ENCODE measurements around the gene MRPL33.
"Not testable (repeated sequence)": the region's sequence is repeated elsewhere in the genome, so short reads cannot be mapped to it uniquely, and the experiment has no call there.

The MRPL33 gene

DNA sequence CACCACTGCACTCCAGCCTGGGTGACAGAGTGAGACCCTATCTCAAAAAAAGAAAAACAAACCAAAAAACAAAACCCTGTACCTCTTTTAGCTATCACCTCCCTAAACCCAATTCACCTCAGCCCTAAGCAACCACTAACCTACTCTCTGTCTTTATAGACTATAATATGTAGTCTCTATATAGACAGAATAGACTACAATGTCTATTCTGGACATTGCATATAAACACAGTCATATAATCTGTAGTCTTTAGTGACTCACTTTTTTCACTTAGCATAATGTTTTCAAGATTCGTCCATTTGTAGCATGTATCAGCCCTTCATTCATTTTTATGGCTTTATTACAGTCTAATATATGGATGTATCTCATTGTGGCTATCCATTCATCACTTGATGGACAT, 37.2 kb upstream of the MRPL33 start:
- Histone ChIP-seq H3K9ac (ENCODE audit: low read length) (no peak overlapping the region), H3K4me3 (ENCODE audit: low read length) (no peak overlapping the region), H3K4me1 (ENCODE audit: control insufficient read depth, insufficient read depth, low read length) (peaks cover 8% of the 10 kb centered on the region), H3K36me3 (ENCODE audit: control insufficient read depth, insufficient read depth, low read length) (no peaks in the 10 kb centered on the region), H3K27me3 (ENCODE audit: control insufficient read depth, insufficient read depth, low read length) (no peaks in the 10 kb centered on the region), H3K27ac (ENCODE audit: low read depth, low read length) (no peak overlapping the region)

DNA sequence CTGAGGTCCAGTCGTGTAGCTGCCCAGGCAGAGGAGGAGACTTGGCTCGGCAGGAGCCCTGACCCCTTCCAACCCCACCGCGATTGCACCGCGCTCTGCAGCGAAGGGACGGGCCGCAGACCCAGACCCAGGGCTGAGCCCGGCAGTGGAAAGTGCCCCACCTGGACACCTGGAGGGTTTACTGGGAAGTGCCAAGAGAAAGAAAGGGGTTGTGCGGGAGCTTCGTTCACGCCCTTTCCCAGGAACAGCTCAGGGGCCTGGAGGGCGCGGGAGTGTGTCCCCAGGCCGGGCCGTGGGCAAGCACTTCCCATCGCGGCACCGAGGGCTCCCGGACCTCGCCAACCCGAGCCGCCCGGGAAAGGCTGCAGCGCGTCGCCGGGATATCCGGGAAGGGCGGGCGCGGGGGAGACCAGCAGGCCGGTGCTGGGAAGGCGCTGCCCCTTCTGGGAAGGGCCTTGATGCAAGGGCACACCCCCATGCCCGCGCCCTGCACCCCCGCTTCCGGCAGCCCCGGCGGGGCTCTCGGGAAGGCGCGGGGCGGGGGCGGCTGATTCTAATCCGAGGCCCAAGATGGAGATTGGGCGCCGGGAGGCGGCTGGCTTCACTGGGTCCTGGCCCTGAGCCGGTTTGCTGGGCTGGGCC, 36.1 kb upstream of the MRPL33 start:
- Histone ChIP-seq H3K27ac (ENCODE audit: low read depth, low read length) (peak overlapping the region; percentile 83), H3K4me1 (ENCODE audit: control insufficient read depth, insufficient read depth, low read length) (peaks cover 8% of the 10 kb centered on the region), H3K27me3 (ENCODE audit: control insufficient read depth, insufficient read depth, low read length) (no peaks in the 10 kb centered on the region), H3K36me3 (ENCODE audit: control insufficient read depth, insufficient read depth, low read length) (no peaks in the 10 kb centered on the region), H3K9ac (ENCODE audit: low read length) (peak overlapping the region; percentile 65), H3K4me3 (ENCODE audit: low read length) (peak overlapping the region; percentile 82)

DNA sequence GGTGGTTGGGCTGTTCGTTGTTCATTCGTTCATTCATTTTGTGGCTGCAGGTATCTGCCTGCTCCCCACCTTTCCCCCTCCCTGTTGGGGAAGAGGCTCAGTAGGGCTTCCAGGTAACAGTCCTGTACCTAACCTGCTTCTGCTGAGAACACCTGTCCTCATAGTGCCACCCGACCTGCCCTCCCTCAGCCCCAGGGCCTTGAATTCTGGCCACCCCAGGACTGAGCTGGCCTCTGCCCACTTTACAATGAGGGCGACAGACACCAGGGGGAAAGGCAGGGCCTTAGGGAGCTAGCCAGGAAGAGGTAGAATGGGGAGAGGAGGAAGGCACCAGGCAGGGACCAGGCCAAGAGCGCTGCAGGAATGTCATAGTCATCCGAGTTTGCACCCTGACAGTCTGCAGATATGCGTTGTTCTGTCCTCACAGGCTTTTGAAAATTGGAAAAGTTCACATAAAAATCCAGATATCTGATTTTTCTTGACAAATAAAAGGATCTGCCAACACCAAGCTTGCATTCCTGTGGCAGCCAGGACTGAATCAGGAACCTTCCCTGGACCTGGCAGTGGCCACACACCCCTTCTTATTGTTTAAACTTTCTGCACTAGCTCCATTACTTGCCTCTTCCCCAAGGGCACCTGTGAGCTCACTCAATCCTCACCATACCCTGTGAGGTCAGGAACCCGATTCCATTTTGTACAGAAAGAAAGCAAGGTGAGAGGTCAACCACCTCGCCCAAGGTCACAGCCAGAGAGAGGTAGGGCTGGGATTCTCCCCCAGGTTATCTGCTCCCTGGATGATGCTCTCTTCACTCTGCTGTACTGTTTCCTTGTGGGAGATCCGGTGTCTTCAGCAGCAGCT, 35.3 kb upstream of the MRPL33 start:
- Histone ChIP-seq H3K27ac (ENCODE audit: low read depth, low read length) (peak overlapping the region; percentile 81), H3K27me3 (ENCODE audit: control insufficient read depth, insufficient read depth, low read length) (no peaks in the 10 kb centered on the region), H3K4me3 (ENCODE audit: low read length) (peak overlapping the region; percentile 82), H3K4me1 (ENCODE audit: control insufficient read depth, insufficient read depth, low read length) (peaks cover 8% of the 10 kb centered on the region), H3K36me3 (ENCODE audit: control insufficient read depth, insufficient read depth, low read length) (no peaks in the 10 kb centered on the region), H3K9ac (ENCODE audit: low read length) (no peak overlapping the region)

DNA sequence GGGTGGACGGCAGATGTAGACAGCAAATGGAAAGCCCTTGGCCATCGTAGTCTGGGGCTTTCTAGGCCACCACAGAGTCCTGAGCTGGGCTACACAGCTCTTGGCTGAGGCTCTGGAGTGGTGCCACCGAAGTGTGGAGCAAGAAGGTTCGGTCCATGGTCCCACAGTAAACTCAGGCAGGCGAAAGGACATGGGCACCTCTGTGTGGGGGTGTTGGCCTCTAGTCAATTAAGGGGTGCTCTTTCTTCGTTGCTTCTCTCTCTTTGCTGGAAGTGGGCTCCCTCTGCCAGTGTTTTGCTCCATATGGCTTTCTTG, 34.7 kb upstream of the MRPL33 start:
- Histone ChIP-seq H3K4me3 (ENCODE audit: low read length) (no peak overlapping the region), H3K27ac (ENCODE audit: low read depth, low read length) (no peak overlapping the region), H3K4me1 (ENCODE audit: control insufficient read depth, insufficient read depth, low read length) (peaks cover 8% of the 10 kb centered on the region), H3K36me3 (ENCODE audit: control insufficient read depth, insufficient read depth, low read length) (no peaks in the 10 kb centered on the region), H3K9ac (ENCODE audit: low read length) (no peak overlapping the region), H3K27me3 (ENCODE audit: control insufficient read depth, insufficient read depth, low read length) (no peaks in the 10 kb centered on the region)

DNA sequence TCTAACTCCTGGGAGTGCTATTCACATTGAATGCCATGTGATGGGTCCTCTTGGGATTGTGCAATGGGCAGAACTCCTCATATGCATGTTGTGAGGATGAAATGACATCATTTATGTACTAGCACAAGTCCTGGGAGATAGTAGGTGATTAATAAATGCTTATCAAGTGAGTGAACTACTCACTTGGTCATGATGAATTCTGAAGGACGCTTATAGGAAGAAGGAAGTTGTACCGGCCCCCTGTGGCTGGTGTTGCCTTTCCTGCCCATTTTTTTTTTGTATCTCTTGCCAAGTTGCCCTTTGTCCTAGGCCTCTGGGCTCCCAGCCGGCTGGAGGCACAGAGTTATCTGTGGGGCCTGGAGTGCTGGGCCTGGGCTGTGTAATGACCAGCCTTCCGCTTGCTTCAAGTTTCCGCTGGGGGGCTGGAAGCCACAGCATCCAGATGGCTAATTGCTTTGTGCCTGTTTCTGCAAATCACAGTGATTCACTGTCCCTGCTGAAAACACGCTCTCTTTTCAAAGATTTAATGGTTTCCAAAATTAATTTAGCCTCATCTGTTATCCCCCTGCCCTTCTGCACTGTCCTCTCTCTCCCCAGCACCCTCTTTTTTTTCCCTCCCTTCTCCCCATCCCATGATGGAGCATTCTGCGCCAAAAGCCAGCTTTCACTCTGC, 33.7 kb upstream of the MRPL33 start:
- Histone ChIP-seq H3K9ac (ENCODE audit: low read length) (no peak overlapping the region), H3K27me3 (ENCODE audit: control insufficient read depth, insufficient read depth, low read length) (no peaks in the 10 kb centered on the region), H3K4me3 (ENCODE audit: low read length) (no peak overlapping the region), H3K27ac (ENCODE audit: low read depth, low read length) (peak overlapping the region; percentile 22), H3K4me1 (ENCODE audit: control insufficient read depth, insufficient read depth, low read length) (peaks cover 8% of the 10 kb centered on the region), H3K36me3 (ENCODE audit: control insufficient read depth, insufficient read depth, low read length) (no peaks in the 10 kb centered on the region)

DNA sequence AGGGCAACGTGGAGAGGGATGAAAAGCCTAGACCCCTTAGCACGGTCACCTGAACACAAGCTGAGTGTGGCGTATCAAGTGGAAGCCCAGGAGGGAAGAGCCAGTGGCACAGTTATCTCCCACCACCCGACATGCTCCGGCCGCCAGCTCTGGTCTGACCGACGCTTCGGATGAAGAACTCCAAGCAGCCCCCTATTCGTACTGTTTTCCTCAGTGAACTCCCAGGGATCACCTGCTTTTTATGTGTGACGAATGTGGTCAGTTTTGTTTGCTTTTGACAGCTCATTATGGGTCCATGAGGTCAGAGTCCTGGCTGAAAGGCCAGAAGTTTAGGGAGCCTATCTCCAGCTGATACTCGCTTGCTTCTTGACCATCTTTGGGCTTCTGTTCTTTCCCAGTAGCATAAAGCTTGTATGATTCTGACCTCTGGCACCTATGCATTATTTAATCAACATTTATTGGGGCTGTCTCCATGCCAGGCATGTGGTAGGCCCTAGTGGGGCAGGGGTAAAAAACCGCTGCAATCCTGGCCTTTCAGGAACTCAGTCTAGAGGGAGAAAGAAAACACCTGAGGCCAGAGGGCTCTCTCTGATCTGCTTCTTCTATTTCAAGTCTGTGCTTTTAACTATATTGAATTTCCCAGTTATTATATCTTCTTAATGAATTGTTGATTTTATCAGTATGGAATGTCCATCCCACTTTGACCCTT, 33.0 kb upstream of the MRPL33 start:
- H3K9ac ChIP-seq (ENCODE audit: low read length) = no peak overlapping the region

DNA sequence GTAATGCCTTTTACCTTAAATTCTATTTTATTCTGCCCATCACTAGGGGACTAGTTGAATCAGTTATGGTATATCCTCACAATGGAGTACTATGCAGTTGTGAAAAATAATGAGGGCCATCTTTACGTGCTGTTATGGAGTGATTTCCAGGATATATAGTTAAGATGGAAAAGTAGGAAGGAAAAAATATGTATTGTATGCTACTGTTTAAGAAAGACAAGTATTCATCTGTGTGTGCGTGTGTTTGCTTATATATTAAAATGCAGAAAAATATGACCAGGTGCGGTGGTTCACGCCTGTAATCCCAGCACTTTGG, 32.5 kb upstream of the MRPL33 start:
- H3K27ac ChIP-seq (ENCODE audit: low read depth, low read length) = no peak overlapping the region
- H3K4me3 ChIP-seq (ENCODE audit: low read length) = no peak overlapping the region
- H3K4me1 ChIP-seq (ENCODE audit: control insufficient read depth, insufficient read depth, low read length) = peaks cover 8% of the 10 kb centered on the region

More for the DNA sequence above, 33.0 kb upstream of the MRPL33 start:
- H3K36me3 ChIP-seq (ENCODE audit: control insufficient read depth, insufficient read depth, low read length) = no peaks in the 10 kb centered on the region
- H3K4me3 ChIP-seq (ENCODE audit: low read length) = no peak overlapping the region
- peaks cover 8% of the 10 kb centered on the region for H3K4me1 ChIP-seq (ENCODE audit: control insufficient read depth, insufficient read depth, low read length)
- H3K27ac ChIP-seq (ENCODE audit: low read depth, low read length) = peak overlapping the region; percentile 11
- no peaks in the 10 kb centered on the region for H3K27me3 ChIP-seq (ENCODE audit: control insufficient read depth, insufficient read depth, low read length)

DNA sequence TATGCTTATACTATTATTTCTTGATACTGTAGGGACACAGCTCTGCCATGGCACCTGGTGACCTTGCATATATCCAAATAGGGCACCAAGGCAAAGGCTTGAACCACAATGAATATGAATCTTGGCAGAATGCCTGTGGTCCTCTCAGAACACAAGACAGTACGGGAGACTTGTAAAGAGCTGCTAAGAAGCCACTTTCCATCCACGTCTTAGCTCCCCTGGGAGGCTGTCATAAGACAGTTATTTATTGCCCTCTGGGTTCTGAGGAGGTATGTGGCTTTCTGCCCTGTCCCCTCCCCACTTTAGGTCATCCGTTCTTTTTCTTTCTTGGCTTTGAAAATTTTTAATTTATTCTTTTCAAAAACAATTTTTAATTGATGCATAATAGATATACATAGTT, 29.8 kb upstream of the MRPL33 start:
- Histone ChIP-seq H3K9ac (ENCODE audit: low read length) (no peak overlapping the region), H3K27me3 (ENCODE audit: control insufficient read depth, insufficient read depth, low read length) (no peaks in the 10 kb centered on the region), H3K36me3 (ENCODE audit: control insufficient read depth, insufficient read depth, low read length) (no peaks in the 10 kb centered on the region), H3K4me1 (ENCODE audit: control insufficient read depth, insufficient read depth, low read length) (no peaks in the 10 kb centered on the region), H3K27ac (ENCODE audit: low read depth, low read length) (no peak overlapping the region), H3K4me3 (ENCODE audit: low read length) (no peak overlapping the region)

More for the DNA sequence above, 32.5 kb upstream of the MRPL33 start:
- Histone ChIP-seq H3K27me3 (ENCODE audit: control insufficient read depth, insufficient read depth, low read length) (no peaks in the 10 kb centered on the region), H3K36me3 (ENCODE audit: control insufficient read depth, insufficient read depth, low read length) (no peaks in the 10 kb centered on the region), H3K9ac (ENCODE audit: low read length) (no peak overlapping the region)

DNA sequence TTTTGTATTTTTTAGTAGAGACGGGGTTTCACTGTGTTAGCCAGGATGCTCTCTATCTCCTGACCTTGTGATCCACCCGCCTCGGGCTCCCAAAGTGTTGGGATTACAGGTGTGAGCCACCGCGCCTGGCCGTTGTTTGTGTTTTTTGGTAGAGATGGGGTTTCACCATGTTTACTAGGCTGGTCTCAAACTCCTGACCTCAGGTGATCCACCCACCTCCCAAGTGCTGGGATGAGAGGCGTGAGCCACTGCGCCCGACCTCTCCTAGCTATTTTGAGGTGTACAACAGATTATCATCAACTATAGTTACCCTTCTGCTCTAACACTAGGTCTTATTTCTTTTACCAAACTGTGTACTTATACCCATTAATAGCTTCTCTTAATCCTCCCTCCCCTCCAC, 28.9 kb upstream of the MRPL33 start:
- H3K4me3 ChIP-seq (ENCODE audit: low read length) = no peak overlapping the region
- no peaks in the 10 kb centered on the region for H3K36me3 ChIP-seq (ENCODE audit: control insufficient read depth, insufficient read depth, low read length)
- H3K4me1 ChIP-seq (ENCODE audit: control insufficient read depth, insufficient read depth, low read length) = no peaks in the 10 kb centered on the region
- H3K9ac ChIP-seq (ENCODE audit: low read length) = no peak overlapping the region
- H3K27me3 ChIP-seq (ENCODE audit: control insufficient read depth, insufficient read depth, low read length) = no peaks in the 10 kb centered on the region
- no peak overlapping the region for H3K27ac ChIP-seq (ENCODE audit: low read depth, low read length)

DNA sequence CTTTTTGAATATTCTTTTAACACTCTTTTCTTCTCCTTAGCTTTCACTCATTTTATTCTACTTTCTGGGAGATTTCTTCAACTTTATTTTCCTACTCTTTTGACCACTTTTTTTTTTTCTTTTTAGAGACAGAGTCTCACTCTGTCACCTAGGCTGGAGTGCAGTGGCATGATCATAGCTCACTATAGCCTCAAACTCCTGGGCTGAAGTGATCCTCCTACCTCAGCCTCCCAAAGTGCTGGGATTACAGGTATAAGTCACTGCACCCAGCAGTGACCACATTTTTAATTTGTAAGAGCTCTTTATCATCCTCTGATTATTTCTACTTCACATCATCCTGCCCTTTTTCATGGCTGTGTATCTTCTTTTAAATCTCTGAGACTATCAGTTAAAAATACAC, 26.0 kb upstream of the MRPL33 start:
- not testable (repeated sequence) for H3K27me3 ChIP-seq (ENCODE audit: control insufficient read depth, insufficient read depth, low read length)

DNA sequence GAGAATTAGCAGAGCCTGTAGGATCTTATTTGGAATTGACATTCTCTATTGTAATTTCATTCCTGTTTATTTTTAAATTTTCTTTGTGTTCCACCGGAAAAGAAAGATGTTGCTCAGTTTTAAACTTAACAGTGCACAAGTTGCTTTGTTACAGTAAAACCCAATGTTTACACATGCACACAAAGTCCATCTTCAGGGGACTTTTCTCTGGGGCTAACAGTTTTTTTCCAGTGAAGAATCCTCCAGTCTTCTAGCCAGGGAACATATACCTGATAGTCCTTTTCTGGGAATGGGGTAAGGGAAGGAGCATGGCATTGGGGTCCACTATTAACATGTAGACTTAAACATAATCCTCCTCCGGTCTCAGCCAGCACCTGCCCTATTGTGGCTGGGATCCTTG, 25.2 kb upstream of the MRPL33 start:
- H3K4me1 ChIP-seq (ENCODE audit: control insufficient read depth, insufficient read depth, low read length) = no peaks in the 10 kb centered on the region
- no peak overlapping the region for H3K27ac ChIP-seq (ENCODE audit: low read depth, low read length)
- H3K4me3 ChIP-seq (ENCODE audit: low read length) = no peak overlapping the region
- no peaks in the 10 kb centered on the region for H3K27me3 ChIP-seq (ENCODE audit: control insufficient read depth, insufficient read depth, low read length)
- H3K9ac ChIP-seq (ENCODE audit: low read length) = no peak overlapping the region
- no peaks in the 10 kb centered on the region for H3K36me3 ChIP-seq (ENCODE audit: control insufficient read depth, insufficient read depth, low read length)

More for the DNA sequence above, 26.0 kb upstream of the MRPL33 start:
- not testable (repeated sequence) for H3K4me3 ChIP-seq (ENCODE audit: low read length); H3K4me1 ChIP-seq (ENCODE audit: control insufficient read depth, insufficient read depth, low read length); H3K36me3 ChIP-seq (ENCODE audit: control insufficient read depth, insufficient read depth, low read length); H3K27ac ChIP-seq (ENCODE audit: low read depth, low read length); H3K9ac ChIP-seq (ENCODE audit: low read length)

DNA sequence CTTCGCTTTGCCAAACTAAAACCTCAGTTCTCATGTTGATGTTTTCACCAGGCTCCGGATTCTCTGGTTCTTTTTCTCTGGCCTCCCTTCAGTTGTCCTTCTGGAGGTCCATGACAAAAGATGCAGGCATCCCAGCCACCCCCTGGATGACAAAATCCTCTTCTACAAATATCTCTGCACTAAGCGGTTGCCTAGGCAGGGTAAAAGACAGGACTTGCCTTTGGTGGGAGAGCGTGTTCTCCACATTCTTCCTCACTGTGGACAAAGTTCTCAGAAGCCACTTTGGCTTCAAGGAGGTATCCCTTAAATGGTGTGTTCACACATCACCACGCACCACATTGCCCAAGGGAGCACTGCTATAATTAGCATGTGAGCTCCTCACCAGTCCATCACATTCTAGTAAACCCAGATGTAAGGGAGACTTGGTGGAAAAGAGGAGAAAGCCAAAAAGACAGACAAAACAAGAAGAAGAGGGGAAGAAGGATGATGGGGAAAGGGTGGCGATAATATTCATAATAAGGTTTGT, 23.6 kb upstream of the MRPL33 start:
- Histone ChIP-seq H3K4me3 (ENCODE audit: low read length) (no peak overlapping the region), H3K4me1 (ENCODE audit: control insufficient read depth, insufficient read depth, low read length) (no peaks in the 10 kb centered on the region), H3K36me3 (ENCODE audit: control insufficient read depth, insufficient read depth, low read length) (no peaks in the 10 kb centered on the region), H3K27ac (ENCODE audit: low read depth, low read length) (no peak overlapping the region), H3K9ac (ENCODE audit: low read length) (no peak overlapping the region), H3K27me3 (ENCODE audit: control insufficient read depth, insufficient read depth, low read length) (no peaks in the 10 kb centered on the region)

All from rectal smooth muscle tissue (tissue), 1 donor.